Measurements from ENCODE around the gene TMC3.

Gene TMC3

GRCh38 chr15:81297603-81298575 lies 76.1 kb downstream of the TMC3 start:
- H3K27me3 Mint-ChIP-seq (ENCODE audit: low read depth, poor library complexity): peaks cover 19% of the 10 kb centered on the region
- no peaks in the 10 kb centered on the region for H3K36me3 Mint-ChIP-seq (ENCODE audit: low read depth)
- peaks cover 29% of the 10 kb centered on the region for H3K4me1 Mint-ChIP-seq
- no peak for DNase-seq
- H3K27ac Mint-ChIP-seq: no peak overlapping the region
- no peak for TF ChIP-seq CTCF (IDR thresholded peaks at IDR 0.05)
- H3K4me3 Mint-ChIP-seq: no peak overlapping the region
- H3K9me3 Mint-ChIP-seq: no peaks in the 10 kb centered on the region

- no peak for DNase-seq
- Mint-ChIP-seq H3K4me1 (peaks cover 22% of the 10 kb centered on the region), H3K27me3 (ENCODE audit: low read depth, poor library complexity) (peaks cover 20% of the 10 kb centered on the region), H3K27ac (no peak overlapping the region), H3K4me3 (no peak overlapping the region), H3K36me3 (ENCODE audit: low read depth) (no peaks in the 10 kb centered on the region), H3K9me3 (no peaks in the 10 kb centered on the region)
- TF ChIP-seq CTCF (IDR thresholded peaks at IDR 0.05): no peak
These were observed 76.9 kb downstream of the TMC3 start for GRCh38 chr15:81297147-81297572.

- Mint-ChIP-seq H3K36me3 (ENCODE audit: low read depth) (no peaks in the 10 kb centered on the region), H3K4me1 (peaks cover 17% of the 10 kb centered on the region), H3K9me3 (no peaks in the 10 kb centered on the region), H3K27me3 (ENCODE audit: low read depth, poor library complexity) (peaks cover 20% of the 10 kb centered on the region), H3K4me3 (no peak overlapping the region), H3K27ac (no peak overlapping the region)
- no peak for TF ChIP-seq CTCF (IDR thresholded peaks at IDR 0.05)
- DNase-seq: no peak
These were observed 77.3 kb downstream of the TMC3 start for GRCh38 chr15:81296673-81297072.

GRCh38 chr15:81296186-81296585 lies 77.8 kb downstream of the TMC3 start:
- Mint-ChIP-seq H3K4me1 (peaks cover 17% of the 10 kb centered on the region), H3K9me3 (no peaks in the 10 kb centered on the region), H3K36me3 (ENCODE audit: low read depth) (no peaks in the 10 kb centered on the region)

GRCh38 chr15:81295486-81296121 lies 78.4 kb downstream of the TMC3 start:
- peaks cover 17% of the 10 kb centered on the region for H3K4me1 Mint-ChIP-seq
- H3K27ac Mint-ChIP-seq: no peak overlapping the region
- H3K27me3 Mint-ChIP-seq (ENCODE audit: low read depth, poor library complexity): peaks cover 16% of the 10 kb centered on the region
- no peak overlapping the region for H3K4me3 Mint-ChIP-seq
- no peaks in the 10 kb centered on the region for H3K9me3 Mint-ChIP-seq
- TF ChIP-seq CTCF (IDR thresholded peaks at IDR 0.05): no peak
- DNase-seq: no peak
- no peaks in the 10 kb centered on the region for H3K36me3 Mint-ChIP-seq (ENCODE audit: low read depth)

More at GRCh38 chr15:81296186-81296585, 77.8 kb downstream of the TMC3 start:
- Mint-ChIP-seq H3K4me3 (no peak overlapping the region), H3K27me3 (ENCODE audit: low read depth, poor library complexity) (peaks cover 19% of the 10 kb centered on the region), H3K27ac (no peak overlapping the region)
- no peak for DNase-seq
- TF ChIP-seq CTCF (IDR thresholded peaks at IDR 0.05): no peak
